NCI-H526 treated with DMSO at 0.1 percent for 48 hours (cell line): ENCODE data around the gene TUSC2.
"Not testable (repeated sequence)": the region's sequence is repeated elsewhere in the genome, so short reads cannot be mapped to it uniquely, and the experiment has no call there.

Experiments
- DNase-seq: peaks from one replicate; lab custom pipeline; 2025; lab: John Stamatoyannopoulos, UW

Gene TUSC2

DNA sequence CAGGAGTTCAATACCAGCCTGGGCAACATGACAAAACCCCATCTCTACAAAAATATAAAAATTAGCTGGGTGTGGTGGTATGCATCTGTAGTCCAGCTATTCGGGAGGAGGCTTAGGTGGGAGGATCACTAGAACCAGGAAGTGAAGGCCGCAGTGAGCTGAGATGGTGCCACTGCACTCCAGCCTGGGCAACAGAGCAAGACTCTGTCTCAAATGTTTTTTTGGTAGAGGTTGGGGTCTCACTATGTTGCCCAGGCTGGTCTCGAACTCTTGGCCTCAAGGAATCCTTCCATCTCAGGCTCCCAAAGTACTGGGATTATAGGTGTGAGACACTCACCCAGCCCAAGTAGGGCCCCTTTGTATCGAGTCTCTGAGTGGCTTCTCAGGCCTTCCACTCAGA is 33.9 kb downstream of the TUSC2 start:
- no peak for DNase-seq

GRCh38 chr3:50293079-50293801 is 34.8 kb downstream of the TUSC2 start:
- DNase-seq, result no peak

DNA sequence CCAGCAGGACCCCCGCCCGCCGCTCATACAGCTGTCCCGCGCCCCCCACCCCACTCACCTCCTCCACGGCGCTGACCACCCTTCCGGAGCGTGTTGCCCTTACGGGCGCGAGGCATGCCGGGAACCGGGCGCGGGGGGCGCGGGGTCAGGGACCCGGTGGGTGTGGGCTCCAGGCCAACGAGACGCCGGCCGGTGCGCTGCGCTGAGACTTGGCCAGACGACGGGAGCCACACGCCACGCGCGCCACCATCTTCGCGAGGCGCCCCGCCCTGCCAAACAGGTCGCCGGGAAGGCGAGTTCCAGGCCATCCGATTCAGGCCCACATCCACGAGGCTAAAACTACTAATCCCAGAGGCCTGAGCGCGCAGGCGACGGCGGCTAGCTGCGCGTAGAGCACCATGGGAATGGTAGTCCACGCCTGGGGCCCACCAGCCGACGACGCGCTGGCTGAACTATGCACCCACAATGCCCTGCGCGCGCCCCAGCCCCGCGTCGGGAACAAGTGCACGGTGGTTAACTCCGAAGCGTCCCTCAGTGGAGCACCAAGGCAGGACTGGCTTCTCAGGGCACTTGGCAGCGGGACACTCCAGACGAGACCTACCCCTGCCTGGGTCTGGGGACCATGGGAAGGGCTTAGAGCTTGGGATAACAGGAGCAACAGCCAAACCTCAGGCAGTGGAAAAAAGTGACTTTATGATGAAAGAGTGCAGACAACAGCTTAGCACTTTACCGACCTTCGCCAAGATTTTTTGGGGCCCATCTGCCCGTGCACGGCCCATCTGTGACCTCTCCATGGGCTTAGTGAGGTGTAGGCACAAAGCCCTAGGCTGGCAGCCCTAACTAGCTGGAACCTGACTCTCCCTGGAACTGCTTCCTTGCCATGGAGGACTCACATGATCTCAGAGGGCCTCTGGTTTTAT is 35.6 kb downstream of the TUSC2 start, which contains the start of gene IFRD2:
IFRD2 (minus strand) TSS at position 271 of the 920 bp plus-strand sequence; CDS start at position 116, 155 bp downstream.
- DNase-seq, result peak; percentile 96

DNA sequence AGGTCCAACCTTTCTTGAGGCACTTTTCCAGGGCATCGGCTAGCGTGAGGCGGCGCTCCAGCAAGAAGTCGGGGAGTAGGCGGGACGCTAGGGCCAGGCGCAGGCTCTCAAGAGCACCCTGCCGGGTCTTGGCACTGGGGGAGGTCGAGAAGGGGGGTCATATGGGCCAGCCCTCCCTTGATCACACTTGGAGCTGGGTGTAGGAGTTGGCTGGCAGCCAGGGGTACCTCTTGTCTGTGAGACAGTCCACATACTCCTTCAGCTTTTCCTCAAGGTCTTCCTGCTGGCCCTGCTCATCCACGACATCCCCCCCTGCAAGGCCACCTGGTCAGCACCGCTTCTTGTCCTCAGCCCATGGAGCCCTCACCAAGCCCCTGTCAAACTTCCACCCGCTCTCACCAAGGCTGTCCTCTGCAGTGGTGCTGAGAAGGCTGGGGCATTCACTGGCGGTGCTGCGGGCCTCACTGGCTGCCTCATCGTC is 37.8 kb downstream of the TUSC2 start:
- no peak for DNase-seq

GRCh38 chr3:50289130-50289529 is 38.9 kb downstream of the TUSC2 start:
- DNase-seq, result no peak

GRCh38 chr3:50288387-50289007 is 39.5 kb downstream of the TUSC2 start:
- DNase-seq, result no peak

DNA sequence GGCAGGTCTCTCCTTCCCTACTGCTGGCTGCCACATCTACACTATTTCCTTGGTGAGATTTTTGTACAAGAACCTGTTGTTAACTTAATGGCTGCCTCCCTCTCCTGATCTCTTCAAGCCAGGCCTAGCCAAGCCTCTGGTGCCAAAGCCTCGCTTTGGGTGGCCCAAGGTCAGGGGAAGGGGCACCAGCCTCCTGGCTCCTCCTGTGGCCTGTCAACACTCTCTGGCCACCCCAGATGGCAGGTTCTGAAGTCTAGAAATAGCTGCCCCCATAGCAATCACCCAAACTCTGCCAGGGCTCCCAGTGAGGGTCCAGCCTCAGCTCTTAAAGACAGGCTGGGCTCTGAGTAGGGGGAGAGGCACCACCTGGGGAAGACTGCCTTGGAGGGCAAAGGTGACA is 40.8 kb downstream of the TUSC2 start:
- DNase-seq, result no peak

DNA sequence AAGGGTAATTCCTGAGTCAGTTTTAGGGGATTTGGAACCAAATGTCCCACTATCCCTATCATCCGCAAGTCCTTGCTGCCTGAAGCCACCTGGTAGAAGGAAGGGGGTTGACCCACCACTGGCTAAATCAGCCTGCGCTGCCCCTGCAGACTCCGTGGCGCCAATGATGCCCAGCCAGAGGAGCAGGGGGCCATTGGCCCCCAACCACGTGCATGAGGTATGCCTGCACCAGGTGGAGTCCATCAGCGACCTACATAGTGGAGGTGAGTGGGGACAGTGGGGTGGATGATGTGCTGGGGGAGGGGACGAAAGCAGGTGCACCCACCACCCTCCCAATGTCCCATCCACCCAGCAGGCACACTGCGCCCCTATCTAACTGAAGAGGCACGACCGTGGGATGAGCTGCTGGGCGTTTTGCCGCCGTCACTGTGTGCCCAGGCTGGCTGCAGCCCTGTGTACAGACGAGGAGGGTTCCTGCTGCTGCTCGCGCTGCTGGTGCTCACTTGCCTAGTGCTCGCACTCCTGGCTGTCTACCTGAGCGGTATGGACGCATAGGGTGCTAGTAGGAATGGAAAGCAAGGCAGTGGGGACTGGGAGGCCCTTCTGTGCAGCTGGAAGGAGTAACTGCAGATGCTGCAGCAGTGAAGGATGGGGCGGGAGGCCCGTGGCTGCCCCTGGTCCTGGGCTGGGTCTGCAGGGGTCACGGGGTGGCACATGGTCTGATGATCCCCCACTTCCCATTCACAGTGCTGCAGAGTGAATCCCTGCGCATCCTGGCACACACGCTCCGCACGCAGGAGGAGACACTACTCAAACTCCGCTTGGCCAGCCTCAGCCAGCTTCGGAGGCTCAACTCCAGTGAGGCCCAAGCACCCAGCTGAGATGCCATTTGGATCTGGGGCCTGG is 41.4 kb downstream of the TUSC2 start:
- no peak for DNase-seq

DNA sequence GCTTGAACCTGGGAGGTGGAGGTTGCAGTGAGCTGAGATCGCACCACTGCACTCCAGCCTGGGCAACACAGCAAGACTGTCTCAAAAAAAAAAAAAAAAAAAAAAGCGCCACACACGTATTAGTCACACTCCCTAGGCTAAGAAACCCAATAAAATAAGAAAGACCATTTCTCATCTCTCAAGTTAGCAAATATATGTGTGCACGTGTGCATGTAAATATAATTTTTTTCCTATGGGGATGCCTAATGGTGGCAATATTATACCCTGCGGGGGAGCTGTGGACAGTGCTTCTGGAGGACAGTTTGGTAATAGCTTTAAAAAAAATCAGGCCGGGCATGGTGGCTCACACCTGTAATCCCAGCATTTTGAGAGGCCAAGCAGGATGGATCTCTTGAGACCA is 43.9 kb downstream of the TUSC2 start:
- not testable (repeated sequence) for DNase-seq

GRCh38 chr3:50279255-50280016 is 48.6 kb downstream of the TUSC2 start:
- no peak for DNase-seq

DNA sequence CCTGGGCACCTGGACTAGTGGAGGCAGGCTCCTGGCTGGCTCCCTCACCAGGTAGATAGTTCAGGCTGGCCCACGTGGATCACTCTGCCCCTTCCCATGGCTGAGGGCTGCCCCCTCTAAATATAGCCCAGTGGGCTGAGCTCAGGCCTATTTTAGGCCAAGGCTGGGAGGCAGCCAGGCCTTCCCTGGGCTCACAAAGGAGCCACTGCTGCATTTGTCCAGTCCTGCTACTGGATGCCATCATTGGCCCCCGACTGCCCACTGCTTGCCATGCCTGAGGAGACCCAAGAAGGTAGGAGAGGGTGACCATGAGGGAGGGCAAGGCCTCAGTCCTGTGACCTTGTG is 49.2 kb downstream of the TUSC2 start, which contains the start of gene LSMEM2:
LSMEM2 (plus strand) TSS at position 208 of the 345 bp plus-strand sequence; CDS start at position 235, 27 bp downstream.
- no peak for DNase-seq

GRCh38 chr3:50278123-50278879 is 49.7 kb downstream of the TUSC2 start:
- DNase-seq, result no peak

DNA sequence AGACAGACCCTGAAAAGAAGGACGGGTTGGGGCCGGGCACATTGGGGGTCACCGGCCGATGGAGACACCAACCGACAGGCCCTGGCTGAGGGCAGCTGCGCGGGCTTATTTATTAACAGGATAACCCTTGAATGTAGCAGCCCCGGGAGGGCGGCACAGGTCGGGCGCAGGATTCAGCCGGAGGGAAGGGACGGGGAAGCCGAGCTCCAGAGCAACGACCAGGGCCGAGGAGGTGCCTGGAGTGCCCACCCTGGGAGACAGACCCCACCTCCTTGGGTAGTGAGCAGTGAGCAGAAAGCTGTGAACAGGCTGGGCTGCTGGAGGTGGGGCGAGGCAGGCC is 51.3 kb downstream of the TUSC2 start:
- DNase-seq, result no peak

GRCh38 chr3:50275996-50276761 is 51.8 kb downstream of the TUSC2 start:
- no peak for DNase-seq

DNA sequence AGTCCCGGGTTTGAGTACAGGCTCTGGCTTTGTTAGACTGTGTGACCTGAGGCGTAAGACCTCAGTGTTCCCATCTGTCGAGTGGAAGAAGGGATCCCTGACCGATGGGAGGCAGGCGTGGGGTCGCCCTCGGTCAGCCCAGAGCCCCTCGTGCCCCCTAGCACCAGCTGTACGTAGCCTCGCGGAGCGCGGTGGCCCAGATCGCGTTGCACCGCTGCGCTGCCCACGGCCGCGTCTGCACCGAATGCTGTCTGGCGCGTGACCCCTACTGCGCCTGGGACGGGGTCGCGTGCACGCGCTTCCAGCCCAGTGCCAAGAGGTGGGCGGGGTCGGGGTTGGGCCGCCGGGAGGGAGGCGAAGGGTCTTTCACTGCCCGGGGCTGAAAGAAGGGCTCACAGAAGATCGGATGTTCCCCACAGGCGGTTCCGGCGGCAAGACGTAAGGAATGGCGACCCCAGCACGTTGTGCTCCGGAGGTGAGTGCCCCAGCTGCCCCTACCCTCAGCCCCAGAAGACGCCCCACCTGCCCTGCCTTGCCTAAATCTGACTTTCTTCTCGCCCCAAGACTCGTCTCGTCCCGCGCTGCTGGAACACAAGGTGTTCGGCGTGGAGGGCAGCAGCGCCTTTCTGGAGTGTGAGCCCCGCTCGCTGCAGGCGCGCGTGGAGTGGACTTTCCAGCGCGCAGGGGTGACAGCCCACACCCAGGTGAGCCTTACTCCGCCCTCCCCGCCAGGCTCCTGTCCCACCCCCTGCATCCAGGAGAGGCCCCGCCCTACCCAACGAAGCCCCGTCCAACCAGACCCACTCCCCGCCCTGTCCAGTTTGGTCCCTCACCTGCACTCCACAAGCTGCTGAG is 52.7 kb downstream of the TUSC2 start:
- no peak for DNase-seq
